ENCODE results near the gene LRRC4C. TPM values are rescaled to one million over a fixed set of nuclear protein-coding genes. Genes with fewer than 3 reads are reported as not detected.

LRRC4C gene
- polyA plus RNA-seq, 1 of the 3 experiments (the other 2 are of a cell fraction), result 0.16 TPM

- POLR2A ChIA-PET, result no interaction called here
- DNase-seq, result no peak
- Histone ChIP-seq H3K9me2 (no peaks in the 10 kb centered on the region), H2AFZ (ENCODE audit: low read depth) (no peak overlapping the region), H3K9ac (no peak overlapping the region), H3K36me3 (replicated peaks in 1 of 2; ENCODE audit: control insufficient read depth in 1 of 2, insufficient read depth in 2 of 2, low read length in 1 of 2) (no peaks in the 10 kb centered on the region), H3F3A (replicated peaks; ENCODE audit: insufficient read depth) (no peaks in the 10 kb centered on the region), H3K4me1 (ENCODE audit: control insufficient read depth in 1 of 2, insufficient read depth in 2 of 2, low read depth in 1 of 2, low read length in 1 of 2) (no peaks in the 10 kb centered on the region), H3K27ac (ENCODE audit: low read depth in 2 of 2, low read length in 1 of 2) (no peak overlapping the region), H3K4me2 (no peak overlapping the region), H4K20me1 (ENCODE audit: insufficient read depth) (no peaks in the 10 kb centered on the region), H3K4me3 (ENCODE audit: low read depth in 2 of 2, low read length in 1 of 2) (no peak overlapping the region), H3K27me3 (ENCODE audit: insufficient read depth) (no peaks in the 10 kb centered on the region), H3K9me3 (no peaks in the 10 kb centered on the region), H3K79me2 (ENCODE audit: insufficient read depth) (no peaks in the 10 kb centered on the region)
- 25% methylated on average over 8 of the region's 8 CpGs for WGBS (ENCODE audit: low lambda C conversion rate)
- CTCF ChIA-PET, result no interaction called here
- no peak for TF ChIP-seq JUND (IDR thresholded peaks at IDR 0.05)
Measured at GRCh38 chr11:41039592-41039991, 419.9 kb downstream of the LRRC4C start.

DNA sequence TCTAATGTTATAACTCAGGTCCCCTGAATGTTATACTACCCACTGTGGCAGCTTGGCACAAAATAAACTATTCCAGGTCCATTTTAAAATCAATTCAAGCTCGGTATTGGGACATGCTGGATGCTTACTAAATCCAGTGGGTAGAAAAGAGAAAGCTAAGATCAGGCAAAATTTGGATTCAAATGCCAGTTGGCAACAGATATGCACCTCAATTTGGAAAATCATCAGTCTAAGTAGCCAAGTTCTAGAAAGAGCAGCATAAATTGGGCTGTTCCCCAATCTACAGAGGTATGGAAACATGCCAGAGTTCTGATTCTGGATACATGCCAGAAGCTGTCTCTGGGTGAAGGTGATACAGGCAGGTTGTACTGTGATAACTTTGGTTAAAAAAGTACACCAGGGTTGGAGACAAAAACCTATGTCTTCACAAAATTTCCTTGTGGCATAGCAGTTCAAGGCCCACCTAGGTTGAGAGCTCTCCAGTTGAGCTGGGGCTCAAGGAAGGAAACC, 427.8 kb downstream of the LRRC4C start:
- Histone ChIP-seq H3F3A (replicated peaks; ENCODE audit: insufficient read depth) (no peaks in the 10 kb centered on the region), H3K4me3 (ENCODE audit: low read depth in 2 of 2, low read length in 1 of 2) (no peak overlapping the region), H3K4me2 (no peak overlapping the region), H3K9me2 (no peaks in the 10 kb centered on the region), H3K27me3 (ENCODE audit: insufficient read depth) (no peaks in the 10 kb centered on the region), H3K27ac (ENCODE audit: low read depth in 2 of 2, low read length in 1 of 2) (no peak overlapping the region), H3K79me2 (ENCODE audit: insufficient read depth) (no peaks in the 10 kb centered on the region), H2AFZ (ENCODE audit: low read depth) (no peak overlapping the region), H3K36me3 (replicated peaks in 1 of 2; ENCODE audit: control insufficient read depth in 1 of 2, insufficient read depth in 2 of 2, low read length in 1 of 2) (no peaks in the 10 kb centered on the region), H4K20me1 (ENCODE audit: insufficient read depth) (no peaks in the 10 kb centered on the region), H3K4me1 (ENCODE audit: control insufficient read depth in 1 of 2, insufficient read depth in 2 of 2, low read depth in 1 of 2, low read length in 1 of 2) (no peaks in the 10 kb centered on the region), H3K9me3 (no peaks in the 10 kb centered on the region), H3K9ac (no peak overlapping the region)
- ChIA-PET POLR2A (no interaction called here), CTCF (no interaction called here)
- DNase-seq, result no peak
- TF ChIP-seq FOXJ3 (CRISPR knock-in tag; IDR thresholded peaks at IDR 0.05) (no peak), GABPA (IDR thresholded peaks at IDR 0.05; ENCODE audit: low read depth) (no peak), YY1 (IDR thresholded peaks at IDR 0.05; ENCODE audit: low read depth) (no peak), REST (IDR thresholded peaks at IDR 0.05; ENCODE audit: low read depth, low read length) (no peak), USF2 (IDR thresholded peaks at IDR 0.05; ENCODE audit: borderline replicate concordance, low read depth, low read length) (no peak), JUND (IDR thresholded peaks at IDR 0.05) (no peak)
- TF ChIP-seq, protein P1, sequence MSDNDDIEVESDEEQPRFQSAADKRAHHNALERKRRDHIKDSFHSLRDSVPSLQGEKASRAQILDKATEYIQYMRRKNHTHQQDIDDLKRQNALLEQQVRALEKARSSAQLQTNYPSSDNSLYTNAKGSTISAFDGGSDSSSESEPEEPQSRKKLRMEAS (IDR thresholded peaks at IDR 0.05; ENCODE audit: low read depth), result no peak
- 0% methylated on average over 1 of the region's 1 CpG for WGBS (ENCODE audit: low lambda C conversion rate)

Data from SK-N-SH (cell line).